DND-41 (cell line): ENCODE data around the gene SLC1A2.

Experiments
- EZH2 ChIP-seq: IDR thresholded peaks from 3 replicates; pipeline ENCODE4 v1.6.1; 2012; ENCODE audit warnings: borderline replicate concordance, low read depth, mild to moderate bottlenecking, moderate library complexity, low read length, inconsistent platforms; ENCODE audit not compliant: severe bottlenecking
- TF ChIP-seq, protein P1 (sequence below): IDR thresholded peaks from 2 replicates; pipeline ENCODE4 v1.5.1; 2012; ENCODE audit warnings: borderline replicate concordance, low read length, moderate library complexity, mild to moderate bottlenecking; ENCODE audit not compliant: poor library complexity, severe bottlenecking; ENCODE audit errors: extremely low read depth

DNA sequence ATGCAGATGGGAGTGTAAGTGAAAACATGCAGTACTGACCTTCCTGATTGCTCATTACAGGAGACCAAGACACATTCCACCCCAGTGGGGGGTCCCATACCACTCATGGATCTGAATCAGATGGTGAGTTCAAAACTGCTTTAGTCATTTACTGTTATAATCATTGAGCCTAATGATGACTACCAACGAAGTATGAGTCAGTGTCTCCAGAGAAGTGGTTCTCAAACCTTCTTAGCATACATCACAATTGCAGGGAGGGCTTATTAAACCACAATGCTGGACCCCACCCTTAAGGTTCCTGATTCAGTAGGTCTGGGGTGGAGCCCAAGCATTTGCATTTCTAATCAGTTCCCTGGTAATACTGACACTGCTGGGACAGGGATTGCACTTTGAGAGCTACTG is 204.6 kb downstream of the SLC1A2 start:
- TF ChIP-seq, protein P1, sequence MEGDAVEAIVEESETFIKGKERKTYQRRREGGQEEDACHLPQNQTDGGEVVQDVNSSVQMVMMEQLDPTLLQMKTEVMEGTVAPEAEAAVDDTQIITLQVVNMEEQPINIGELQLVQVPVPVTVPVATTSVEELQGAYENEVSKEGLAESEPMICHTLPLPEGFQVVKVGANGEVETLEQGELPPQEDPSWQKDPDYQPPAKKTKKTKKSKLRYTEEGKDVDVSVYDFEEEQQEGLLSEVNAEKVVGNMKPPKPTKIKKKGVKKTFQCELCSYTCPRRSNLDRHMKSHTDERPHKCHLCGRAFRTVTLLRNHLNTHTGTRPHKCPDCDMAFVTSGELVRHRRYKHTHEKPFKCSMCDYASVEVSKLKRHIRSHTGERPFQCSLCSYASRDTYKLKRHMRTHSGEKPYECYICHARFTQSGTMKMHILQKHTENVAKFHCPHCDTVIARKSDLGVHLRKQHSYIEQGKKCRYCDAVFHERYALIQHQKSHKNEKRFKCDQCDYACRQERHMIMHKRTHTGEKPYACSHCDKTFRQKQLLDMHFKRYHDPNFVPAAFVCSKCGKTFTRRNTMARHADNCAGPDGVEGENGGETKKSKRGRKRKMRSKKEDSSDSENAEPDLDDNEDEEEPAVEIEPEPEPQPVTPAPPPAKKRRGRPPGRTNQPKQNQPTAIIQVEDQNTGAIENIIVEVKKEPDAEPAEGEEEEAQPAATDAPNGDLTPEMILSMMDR = no peak
- TF ChIP-seq EZH2 = no peak
